ENCODE results near the gene BRD3. TPM values are rescaled to one million over a fixed set of nuclear protein-coding genes. Genes with fewer than 3 reads are reported as not detected.
"Not testable (repeated sequence)": the region's sequence is repeated elsewhere in the genome, so short reads cannot be mapped to it uniquely, and the experiment has no call there.

The BRD3 gene
- total RNA-seq, 1 experiment from 2014 or later: 40.7 TPM

DNA sequence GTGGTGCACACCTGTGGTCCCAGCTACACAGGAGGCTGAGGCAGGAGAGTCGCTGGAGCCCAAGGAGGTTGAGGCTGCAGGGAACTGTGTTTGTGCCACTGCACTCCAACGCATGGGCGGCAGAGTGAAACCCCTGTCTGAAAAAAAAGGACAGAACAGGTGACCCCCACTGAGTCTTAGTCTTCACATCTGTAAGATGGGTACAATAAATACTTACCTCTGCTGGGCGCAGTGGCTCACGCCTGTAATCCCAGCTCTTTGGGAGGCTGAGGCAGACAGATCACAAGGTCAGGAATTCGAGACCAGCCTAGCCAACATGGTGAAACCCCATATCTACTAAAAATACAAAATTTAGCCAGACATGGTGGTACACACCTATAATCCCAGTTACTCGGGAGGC is 4.9 kb upstream of the BRD3 start:
- BruUV-seq (replicated peaks); ATAC-seq; RAD21 ChIA-PET (ENCODE audit: low non-redundant PET in 1 of 2, low total read pairs in 2 of 2, uncharacterized antibody in 2 of 2, unreplicated experiment in 2 of 2); H3K27ac ChIP-seq (ENCODE audit: low read depth, low read length); H3K9ac ChIP-seq (ENCODE audit: low read length); H4K20me1 ChIP-seq (ENCODE audit: insufficient read depth); intact Hi-C loops (cut with micrococcal nuclease); H3K79me2 ChIP-seq (ENCODE audit: insufficient read depth, low read length); H2AFZ ChIP-seq (ENCODE audit: low read depth, low read length, poor library complexity, severe bottlenecking); H3K9me2 ChIP-seq (ENCODE audit: insufficient read depth); POLR2A ChIA-PET; H3K36me3 ChIP-seq (ENCODE audit: control insufficient read depth in 1 of 2, insufficient read depth in 2 of 2, low read length in 2 of 2); CTCF ChIA-PET; H3K9me3 ChIP-seq (ENCODE audit: control insufficient read depth in 1 of 2, insufficient read depth in 1 of 2, low read depth in 1 of 2, low read length in 2 of 2); DNase-seq (ENCODE audit: low read depth, low spot score); H3K4me3 ChIP-seq (replicated peaks in 1 of 2; ENCODE audit: low read depth in 1 of 2, low read length in 2 of 2); H3K4me2 ChIP-seq (ENCODE audit: low read length): not testable (repeated sequence)
- H3K27me3 ChIP-seq (ENCODE audit: insufficient read depth, low read length): peaks cover 11% of the 10 kb centered on the region
- peaks cover 0 to 11% of the 10 kb centered on the region in 2 experiments; a peak in 1 of 4 replicates for H3K4me1 ChIP-seq (ENCODE audit: control insufficient read depth in 1 of 2, insufficient read depth in 2 of 2, low read length in 2 of 2)

DNA sequence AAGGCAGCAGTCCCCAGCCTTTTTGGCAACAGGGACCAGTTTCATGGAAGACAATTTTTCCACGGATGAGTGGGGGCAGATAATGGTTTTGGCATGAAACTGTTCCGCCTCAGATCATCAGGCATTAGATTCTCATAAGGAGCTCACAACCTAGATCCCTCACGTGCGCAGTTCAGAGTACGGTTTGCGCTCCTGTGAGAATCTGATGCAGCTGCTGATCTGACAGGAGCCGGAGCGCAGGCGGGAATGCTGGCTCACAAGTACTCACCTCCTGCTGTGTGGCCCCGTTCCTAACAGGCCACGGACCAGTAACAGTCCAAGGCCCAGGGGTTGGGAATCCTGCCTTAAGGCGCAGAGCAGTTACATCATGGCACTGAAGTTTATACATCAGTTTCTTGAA is 3.3 kb upstream of the BRD3 start:
- H3K4me3 ChIP-seq (replicated peaks in 1 of 2; ENCODE audit: low read depth in 1 of 2, low read length in 2 of 2): no peak overlapping the region
- ChIA-PET RAD21 (ENCODE audit: low non-redundant PET in 1 of 2, low total read pairs in 2 of 2, uncharacterized antibody in 2 of 2, unreplicated experiment in 2 of 2) (no interaction called here), POLR2A (no interaction called here), CTCF (no interaction called here)
- H3K36me3 ChIP-seq (ENCODE audit: control insufficient read depth in 1 of 2, insufficient read depth in 2 of 2, low read length in 2 of 2): no peaks in the 10 kb centered on the region
- peaks cover 10% of the 10 kb centered on the region for H3K79me2 ChIP-seq (ENCODE audit: insufficient read depth, low read length)
- DNase-seq (ENCODE audit: low read depth, low spot score) (no peak), ATAC-seq (no peak)
- intact Hi-C loops (cut with micrococcal nuclease): no loop called here
- TF ChIP-seq ZBTB33 (IDR thresholded peaks at IDR 0.05; ENCODE audit: extremely low read depth, insufficient replicate concordance, low read length) (no peak), FOSL1 (IDR thresholded peaks at IDR 0.05; ENCODE audit: low read depth) (no peak), ATF3 (IDR thresholded peaks at IDR 0.05) (no peak), TCF7L2 (IDR thresholded peaks at IDR 0.05; ENCODE audit: borderline replicate concordance, extremely low read depth, insufficient read depth, insufficient read length) (no peak), EZH2phosphoT487 (IDR thresholded peaks at IDR 0.05; ENCODE audit: borderline replicate concordance) (no peak), YY1 (IDR thresholded peaks at IDR 0.05; ENCODE audit: extremely low read depth, insufficient replicate concordance, low read depth, low read length) (no peak), RAD21 (IDR thresholded peaks at IDR 0.05; ENCODE audit: low read depth) (no peak), REST (IDR thresholded peaks at IDR 0.05; ENCODE audit: low read depth) (no peak), POLR2AphosphoS5 (IDR thresholded peaks at IDR 0.05; ENCODE audit: low read depth, low read length) (no peak), SIN3A (IDR thresholded peaks at IDR 0.05; ENCODE audit: low read depth) (no peak), SRF (IDR thresholded peaks at IDR 0.05; ENCODE audit: low read depth) (no peak), SP1 (IDR thresholded peaks at IDR 0.05; ENCODE audit: low read depth) (no peak)
- TF ChIP-seq, protein P1, sequence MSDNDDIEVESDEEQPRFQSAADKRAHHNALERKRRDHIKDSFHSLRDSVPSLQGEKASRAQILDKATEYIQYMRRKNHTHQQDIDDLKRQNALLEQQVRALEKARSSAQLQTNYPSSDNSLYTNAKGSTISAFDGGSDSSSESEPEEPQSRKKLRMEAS (IDR thresholded peaks at IDR 0.05): no peak
- H3K9me2 ChIP-seq (ENCODE audit: insufficient read depth): no peaks in the 10 kb centered on the region
- peaks cover 11% of the 10 kb centered on the region for H3K27me3 ChIP-seq (ENCODE audit: insufficient read depth, low read length)
- H4K20me1 ChIP-seq (ENCODE audit: insufficient read depth): no peaks in the 10 kb centered on the region
- H3K4me1 ChIP-seq (ENCODE audit: control insufficient read depth in 1 of 2, insufficient read depth in 2 of 2, low read length in 2 of 2): peaks cover 3 to 16% of the 10 kb centered on the region in 2 experiments; a peak in 2 of 4 replicates
- no peak overlapping the region for H3K9ac ChIP-seq (ENCODE audit: low read length)
- BruUV-seq (replicated peaks): no TSS peak
- no peaks in the 10 kb centered on the region for H3K9me3 ChIP-seq (ENCODE audit: control insufficient read depth in 1 of 2, insufficient read depth in 1 of 2, low read depth in 1 of 2, low read length in 2 of 2)
- H3K27ac ChIP-seq (ENCODE audit: low read depth, low read length): no peak overlapping the region
- no peak overlapping the region for H2AFZ ChIP-seq (ENCODE audit: low read depth, low read length, poor library complexity, severe bottlenecking)
- no peak overlapping the region for H3K4me2 ChIP-seq (ENCODE audit: low read length)

Measured in HCT116 (cell line).